Activated T-cell treated with anti-CD3 and anti-CD28 coated beads for 24 hours (primary cell): ENCODE data around the gene PCYOX1L.

ENCODE experiments used
- DNase-seq: peaks from one replicate; pipeline ENCODE4 v3.0.0-alpha.2; 2020; ENCODE audit warnings: low read depth

Gene PCYOX1L

GRCh38 chr5:149407323-149408251 is 49.7 kb downstream of the PCYOX1L start:
- DNase-seq: no peak

GRCh38 chr5:149408252-149409099 is 50.6 kb downstream of the PCYOX1L start:
- DNase-seq: no peak

- DNase-seq: no peak
Measured at GRCh38 chr5:149409268-149409948, 51.6 kb downstream of the PCYOX1L start.

- no peak for DNase-seq
Measured at GRCh38 chr5:149410071-149410470, 52.2 kb downstream of the PCYOX1L start.

- DNase-seq: no peak
Measured at GRCh38 chr5:149410721-149411432, 53.0 kb downstream of the PCYOX1L start.

GRCh38 chr5:149411738-149412519 is 54.1 kb downstream of the PCYOX1L start:
- DNase-seq: no peak

GRCh38 chr5:149412783-149413476 is 55.1 kb downstream of the PCYOX1L start:
- no peak for DNase-seq

GRCh38 chr5:149413477-149414210 is 55.8 kb downstream of the PCYOX1L start:
- DNase-seq: no peak

- no peak for DNase-seq
Measured at GRCh38 chr5:149414405-149415065, 56.7 kb downstream of the PCYOX1L start.

GRCh38 chr5:149415066-149415967 is 57.5 kb downstream of the PCYOX1L start:
- no peak for DNase-seq

- DNase-seq: no peak
Measured at GRCh38 chr5:149416987-149417710, 59.3 kb downstream of the PCYOX1L start.

GRCh38 chr5:149417711-149418368 is 60.0 kb downstream of the PCYOX1L start:
- DNase-seq: no peak

GRCh38 chr5:149418910-149419531 is 61.2 kb downstream of the PCYOX1L start:
- DNase-seq: no peak
